HG03039 (cell line): Measurements from ENCODE around the gene AMIGO2.
A peak's percentile ranks its signal among the peaks of the same experiment; 100 is the strongest.

ENCODE experiments used
- ATAC-seq: cut with Tn5 transposase; IDR thresholded peaks from one replicate; pipeline ENCODE4 v1.9.1; 2021; ENCODE audit warnings: mild to moderate bottlenecking, moderate library complexity; ENCODE audit not compliant: unreplicated experiment

The AMIGO2 gene

GRCh38 chr12:47098099-47098498 is 18.3 kb upstream of the AMIGO2 start:
- no peak for ATAC-seq

GRCh38 chr12:47097276-47097896 is 17.6 kb upstream of the AMIGO2 start:
- no peak for ATAC-seq

- no peak for ATAC-seq
These were observed 15.9 kb upstream of the AMIGO2 start for GRCh38 chr12:47095446-47096236.

GRCh38 chr12:47094804-47095203 is 15.0 kb upstream of the AMIGO2 start:
- no peak for ATAC-seq

- ATAC-seq, result no peak
These were observed 11.2 kb upstream of the AMIGO2 start for GRCh38 chr12:47091009-47091408.

- no peak for ATAC-seq
These were observed 8.5 kb upstream of the AMIGO2 start for GRCh38 chr12:47088021-47088944.

GRCh38 chr12:47087088-47087688 is 7.4 kb upstream of the AMIGO2 start:
- ATAC-seq, result no peak

GRCh38 chr12:47085815-47086252 is 6.1 kb upstream of the AMIGO2 start:
- ATAC-seq, result no peak

GRCh38 chr12:47084172-47084571 is 4.4 kb upstream of the AMIGO2 start:
- ATAC-seq, result no peak

GRCh38 chr12:47082796-47083621 is 3.2 kb upstream of the AMIGO2 start:
- no peak for ATAC-seq

- ATAC-seq, result no peak
These were observed 2.5 kb upstream of the AMIGO2 start for GRCh38 chr12:47082283-47082682.

- no peak for ATAC-seq
These were observed 1.2 kb upstream of the AMIGO2 start for GRCh38 chr12:47080725-47081502.

- ATAC-seq, result peak; percentile 21
These were observed 394 bp upstream of the AMIGO2 start for GRCh38 chr12:47079981-47080724.

GRCh38 chr12:47078733-47079467 is 859 bp downstream of the AMIGO2 start:
- ATAC-seq, result no peak

- no peak for ATAC-seq
These were observed 1.7 kb downstream of the AMIGO2 start for GRCh38 chr12:47078086-47078395.

GRCh38 chr12:47077206-47078085 is 2.3 kb downstream of the AMIGO2 start:
- no peak for ATAC-seq
